Kasumi-1 (cell line): ENCODE data around the gene KCNK16.

Experiments
- DNase-seq, 2 experiments: peaks; one replicate each; lab custom pipeline; 2025; lab: John Stamatoyannopoulos, UW

Gene KCNK16

DNA sequence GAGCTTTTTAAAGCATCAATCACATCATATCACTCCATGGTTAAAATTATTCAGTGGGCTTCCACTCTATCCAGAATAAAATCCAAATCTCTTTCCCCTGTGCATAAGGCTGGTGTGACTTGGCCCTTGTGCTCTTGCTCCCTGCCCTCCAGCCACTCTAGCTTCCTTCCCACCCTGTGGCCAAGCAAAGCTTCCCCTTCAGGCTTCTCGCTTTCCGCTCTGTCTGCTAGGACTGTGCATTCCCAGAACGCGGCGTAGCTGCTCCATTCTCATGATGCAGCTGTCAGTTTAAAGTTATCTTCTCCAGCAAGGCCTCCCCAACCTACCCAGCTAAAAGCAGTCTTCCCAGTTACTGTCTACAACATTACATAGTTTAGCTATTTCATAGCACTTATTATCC is 19.4 kb upstream of the KCNK16 start:
- no peak for DNase-seq

DNA sequence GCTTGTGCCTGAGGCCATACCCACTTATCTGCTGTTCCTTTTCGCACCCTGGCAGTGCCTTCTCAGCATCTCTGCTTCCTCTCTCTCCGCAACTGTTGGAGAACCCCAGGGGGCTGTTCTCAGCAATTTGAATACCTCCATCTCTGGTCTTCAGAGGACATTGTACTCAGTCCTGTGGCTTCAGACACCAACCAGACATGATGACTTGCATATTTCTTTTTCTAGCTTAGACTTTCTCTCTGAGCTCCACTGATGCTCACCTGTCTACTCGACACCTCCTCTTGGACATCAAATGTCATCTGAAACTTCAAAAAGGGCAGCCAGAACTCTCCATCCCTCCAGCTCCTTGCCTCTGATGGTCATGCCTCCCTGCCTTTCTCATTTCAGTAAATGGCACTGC is 18.9 kb upstream of the KCNK16 start:
- DNase-seq = no peak

DNA sequence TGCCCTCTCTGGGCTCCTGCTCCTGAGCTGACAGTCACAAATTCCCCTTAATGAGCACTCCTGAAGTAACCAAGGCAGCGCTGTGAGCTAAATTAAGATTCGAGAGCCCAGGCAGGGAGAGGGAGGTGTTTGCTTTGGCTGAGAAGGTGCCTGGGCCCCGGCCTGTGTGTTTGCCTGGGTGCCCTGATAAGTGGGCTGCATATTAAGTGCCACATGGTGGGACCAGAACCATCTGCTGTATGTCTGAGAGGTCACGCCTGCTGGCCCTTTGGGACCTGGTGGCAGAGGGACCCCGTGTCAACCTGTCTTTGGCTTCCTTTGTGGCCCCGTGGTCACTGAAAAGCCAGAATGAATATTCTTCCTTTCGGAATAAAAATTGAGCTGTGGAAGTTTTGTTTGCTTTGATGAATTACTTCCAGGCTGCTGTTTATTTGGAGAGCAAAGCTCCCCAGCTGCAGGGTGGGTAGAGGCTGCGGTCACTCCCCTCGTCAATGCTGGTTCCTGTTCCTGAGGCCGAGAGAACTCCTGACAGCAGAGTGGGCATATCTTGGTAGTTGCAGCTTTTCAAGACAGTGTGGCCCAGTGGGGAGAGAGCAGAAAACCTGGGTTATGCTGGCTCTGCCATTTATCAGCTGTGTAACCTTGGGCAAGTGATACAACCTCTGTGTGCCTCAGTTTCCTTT is 17.5 kb upstream of the KCNK16 start:
- no peak for DNase-seq

DNA sequence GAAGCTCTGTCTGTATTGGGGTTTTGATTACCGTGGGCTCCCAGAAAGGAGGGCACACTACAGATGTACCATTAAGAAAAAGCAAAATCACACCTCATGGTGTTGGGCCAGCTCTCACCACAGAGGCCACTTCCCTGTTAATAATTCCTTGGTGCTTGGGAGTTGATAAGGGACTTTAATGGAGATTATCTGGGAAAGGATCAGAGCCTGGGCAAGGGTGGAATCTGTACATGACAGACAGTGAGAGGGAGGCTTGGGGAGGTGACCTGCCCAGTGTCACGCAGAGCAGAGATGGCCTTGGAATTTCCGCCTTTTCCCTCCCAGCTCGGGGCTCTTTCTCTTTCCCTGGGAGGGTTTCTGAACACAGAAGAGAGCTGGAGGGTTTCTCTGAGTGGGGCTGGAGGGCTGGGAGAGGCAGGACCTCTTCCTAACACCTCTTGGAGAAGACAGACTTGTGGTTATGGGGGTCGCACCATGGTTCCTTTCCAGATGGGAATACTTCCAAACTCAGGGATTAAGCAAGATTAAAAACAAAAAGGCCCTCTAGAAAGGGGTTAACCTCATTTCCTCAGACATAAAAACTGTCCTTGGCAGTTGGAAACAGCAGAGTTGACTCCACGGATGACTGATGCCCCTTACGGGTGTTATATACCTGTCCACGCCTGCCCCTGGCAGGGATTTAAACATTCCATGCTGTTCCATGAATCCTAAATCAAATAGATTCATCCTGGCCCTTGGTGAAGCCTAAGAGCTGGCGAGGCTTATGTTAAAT is 16.8 kb upstream of the KCNK16 start:
- DNase-seq = no peak

DNA sequence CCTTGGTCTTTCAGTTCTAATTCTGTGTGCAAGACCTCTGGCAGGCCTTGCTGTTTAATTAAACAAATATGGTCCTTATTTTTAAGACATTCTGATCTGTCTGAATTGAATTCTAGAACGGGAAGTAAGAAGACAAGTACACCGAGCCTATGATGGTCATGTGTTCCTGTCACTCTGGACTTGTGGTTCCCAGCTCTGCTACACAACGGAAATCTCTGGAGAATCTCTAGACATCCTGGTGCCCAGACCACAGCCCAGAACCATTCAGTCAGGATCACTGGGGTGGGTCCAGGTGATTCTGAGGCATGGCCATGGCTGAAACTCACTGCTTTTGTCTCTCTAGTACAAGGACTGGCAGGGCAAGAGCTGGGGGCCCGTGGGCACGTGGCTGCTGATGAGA is 15.9 kb upstream of the KCNK16 start:
- DNase-seq = peak; percentile 52 to 58

DNA sequence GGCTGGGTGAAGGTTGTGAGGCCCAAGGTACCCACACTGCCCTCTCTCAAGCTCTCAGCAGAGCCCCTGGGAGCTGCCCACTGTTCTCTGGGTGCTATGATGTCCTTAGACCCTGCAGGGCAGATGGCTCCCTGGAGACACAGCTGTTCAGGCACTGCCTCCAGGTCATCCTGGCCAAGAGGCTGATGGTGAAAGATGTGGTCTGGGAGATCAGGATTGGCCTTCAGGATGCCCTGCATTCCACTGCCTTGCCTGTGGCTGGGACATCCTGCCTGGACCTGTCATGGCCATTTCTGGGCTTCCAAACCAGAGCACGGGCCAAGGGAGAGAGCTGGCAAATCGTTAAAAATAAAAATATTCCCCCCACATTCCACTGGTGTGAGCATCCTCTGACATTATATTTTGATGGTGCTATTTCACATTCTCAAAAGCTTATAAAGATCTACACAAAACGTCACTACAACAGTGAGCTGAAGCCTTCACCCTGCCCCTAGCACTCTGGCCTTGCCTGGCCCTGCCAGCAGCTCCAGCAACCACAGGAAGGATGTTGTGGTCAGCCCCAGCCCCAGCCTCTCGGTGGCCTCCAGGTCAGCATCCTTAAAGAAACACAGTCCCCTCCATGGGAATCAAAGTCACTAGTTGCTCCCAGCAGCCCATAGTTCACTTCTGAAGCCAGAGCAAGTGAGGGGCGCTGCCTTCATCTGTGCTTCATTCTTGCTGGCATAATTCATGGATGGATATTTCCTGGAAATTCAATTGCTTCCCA is 13.5 kb upstream of the KCNK16 start:
- DNase-seq = peak; percentile 17 to 36

DNA sequence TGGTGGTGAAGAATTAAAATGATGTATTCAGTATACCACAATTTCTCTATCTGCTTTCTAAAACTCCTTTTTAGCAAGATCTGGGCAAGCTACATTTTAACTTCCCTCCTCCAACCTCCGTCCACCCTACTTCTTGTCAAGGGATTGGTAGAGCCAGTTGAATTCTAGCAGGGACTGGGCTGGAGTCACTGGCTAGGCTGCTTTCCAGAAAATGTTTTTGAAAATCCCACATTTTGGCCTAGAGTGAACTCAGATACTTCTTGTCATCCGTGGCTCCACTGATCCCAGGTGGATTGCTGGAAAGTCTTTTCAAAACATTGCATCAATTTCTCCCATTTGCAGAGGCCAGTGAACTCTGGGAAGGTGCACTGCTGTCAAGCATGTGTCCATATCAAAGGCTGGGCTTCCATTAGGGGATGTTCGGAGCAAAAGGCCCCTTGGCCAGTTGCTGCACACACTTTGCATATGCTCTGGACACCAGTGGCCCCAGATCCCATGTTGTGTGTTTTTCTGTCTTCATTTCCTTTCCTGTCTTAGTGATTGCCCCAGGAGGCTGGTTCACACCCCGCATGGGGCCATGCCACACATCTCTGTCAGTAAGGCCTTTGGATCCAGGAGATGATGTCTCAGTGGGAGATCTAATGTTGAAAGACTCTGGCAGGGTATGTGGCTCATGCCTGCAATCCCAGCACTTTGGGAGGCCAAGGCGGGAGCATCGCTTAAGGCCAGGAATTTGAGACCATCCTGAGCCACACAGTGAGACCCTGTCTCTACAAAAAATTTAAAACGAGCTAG is 11.3 kb upstream of the KCNK16 start:
- DNase-seq = no peak

DNA sequence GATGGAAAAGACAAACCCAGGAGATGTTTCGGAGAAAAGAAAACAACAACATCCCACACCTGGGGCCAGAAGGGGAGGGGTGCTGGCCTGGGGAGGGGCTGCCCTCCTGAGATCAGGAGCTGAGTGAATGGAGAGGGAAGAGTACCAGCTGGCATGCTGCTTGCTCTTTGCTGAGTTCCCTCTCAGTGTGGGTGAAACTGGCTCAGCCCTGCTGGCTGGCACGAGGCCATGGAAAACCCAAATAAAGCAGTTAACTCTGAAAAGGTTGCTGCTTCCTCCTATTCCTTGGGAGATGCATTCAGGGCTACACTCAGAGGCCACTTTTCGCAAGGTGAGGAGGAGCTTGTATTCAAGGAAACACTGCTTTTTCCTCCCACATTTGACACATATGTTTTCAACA is 8.0 kb upstream of the KCNK16 start:
- no peak for DNase-seq

DNA sequence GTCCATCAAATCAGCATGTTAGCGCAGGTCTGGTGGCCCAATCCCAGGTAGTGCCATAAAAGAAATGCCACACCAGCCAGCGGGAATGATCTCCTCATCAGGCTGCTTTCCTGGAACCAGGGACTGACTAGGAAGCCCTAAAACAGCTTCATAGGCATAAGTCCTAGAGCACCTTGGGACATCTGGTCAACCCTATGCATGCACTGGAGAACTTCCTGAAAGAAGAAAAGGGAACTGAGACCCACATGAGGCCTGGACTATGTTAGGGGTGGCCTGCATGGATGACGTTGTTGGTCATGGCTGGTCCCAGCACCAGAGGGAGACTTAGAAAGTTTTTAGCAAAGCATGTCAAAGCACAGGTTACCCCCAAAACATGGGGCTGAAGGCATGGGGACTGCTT is 7.6 kb upstream of the KCNK16 start:
- peak; percentile 2 to 8 for DNase-seq

DNA sequence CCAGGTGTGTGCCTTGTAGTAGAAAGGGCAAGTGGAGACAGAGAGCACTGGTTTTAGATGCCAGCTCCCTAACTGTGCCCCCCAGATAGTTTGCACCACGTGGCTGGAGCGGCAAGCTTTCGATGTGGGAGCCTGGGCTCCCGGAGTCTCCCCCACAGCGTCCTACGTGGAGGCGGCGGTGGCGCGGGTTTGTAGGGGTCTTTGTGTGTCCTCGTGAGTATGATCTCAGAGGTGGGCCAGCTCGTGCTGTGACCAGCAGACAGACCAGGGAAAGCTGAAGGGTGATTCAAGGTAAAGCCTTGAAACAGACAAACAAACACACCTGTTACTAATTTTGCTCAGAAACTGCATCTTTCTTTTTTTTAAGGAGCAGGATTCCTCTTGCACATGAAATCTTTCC is 5.6 kb upstream of the KCNK16 start:
- no peak for DNase-seq

DNA sequence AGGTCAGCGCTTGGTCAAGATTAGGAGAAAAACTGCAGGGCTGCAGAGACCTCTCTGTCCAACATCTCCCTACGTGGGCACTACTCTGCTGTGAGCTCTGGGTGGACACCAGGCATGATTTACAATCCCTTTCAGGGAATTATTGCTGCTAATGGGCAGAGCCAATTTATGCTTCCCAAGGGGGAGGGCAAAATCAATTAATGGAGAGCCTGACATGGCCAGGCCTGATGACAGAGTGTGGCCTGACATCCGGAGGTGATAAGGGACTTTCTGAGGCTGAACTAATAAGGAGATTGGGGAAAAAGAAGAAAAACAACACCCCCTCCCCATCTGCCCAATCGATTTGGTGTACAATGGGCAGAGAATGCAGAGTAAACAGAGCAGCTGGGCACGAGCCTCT is 5.0 kb upstream of the KCNK16 start:
- DNase-seq = no peak

DNA sequence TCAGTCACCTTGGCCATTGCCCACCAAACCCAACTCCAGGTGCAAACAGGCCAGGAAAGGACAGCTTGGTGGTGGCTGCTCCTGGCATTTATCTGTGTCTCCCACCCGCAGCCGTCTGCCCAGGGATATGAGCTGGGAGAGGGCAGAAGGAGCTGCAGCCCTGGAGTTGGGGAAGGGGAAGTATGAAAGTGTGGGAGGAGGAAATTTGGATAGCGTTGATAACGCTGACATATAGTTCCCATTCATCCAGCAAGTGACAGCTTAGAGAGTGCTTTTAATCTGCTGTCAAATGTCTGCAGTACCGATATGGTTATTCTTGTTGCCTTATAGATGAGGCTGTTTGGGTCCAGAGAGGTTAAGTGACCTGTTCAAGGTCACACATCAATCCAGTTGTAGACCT is 741 bp downstream of the KCNK16 start:
- no peak for DNase-seq

DNA sequence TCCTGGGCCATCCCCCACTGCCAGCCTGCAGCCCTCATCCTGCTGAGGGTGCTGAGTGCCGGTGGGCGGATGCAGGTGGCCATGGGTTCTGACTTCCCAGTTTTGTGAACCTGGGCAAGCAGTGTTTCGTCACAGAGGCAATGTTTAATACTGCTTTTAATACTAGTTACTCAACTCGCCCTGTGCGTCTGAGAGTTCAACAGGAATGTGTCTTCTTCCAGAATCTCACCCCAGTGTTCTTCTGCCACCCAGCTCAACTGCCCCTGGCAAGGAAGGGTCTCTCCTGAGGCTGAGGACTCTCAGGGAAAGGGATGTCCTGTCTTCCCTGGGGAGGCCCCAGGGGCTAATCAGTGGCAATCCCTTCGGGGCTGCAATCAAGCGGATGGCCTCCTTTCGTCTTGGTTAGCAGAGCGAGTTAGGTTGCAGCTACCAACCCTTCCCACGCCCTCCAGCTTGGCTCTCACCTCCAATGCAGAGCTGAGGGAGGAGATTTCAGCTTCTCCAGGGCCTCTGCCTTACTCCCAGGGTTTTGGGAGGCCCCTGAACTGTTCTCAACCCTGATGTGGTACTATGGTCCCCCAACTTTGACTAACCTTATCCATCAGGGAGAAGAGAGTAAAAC is 2.0 kb downstream of the KCNK16 start:
- DNase-seq = no peak

DNA sequence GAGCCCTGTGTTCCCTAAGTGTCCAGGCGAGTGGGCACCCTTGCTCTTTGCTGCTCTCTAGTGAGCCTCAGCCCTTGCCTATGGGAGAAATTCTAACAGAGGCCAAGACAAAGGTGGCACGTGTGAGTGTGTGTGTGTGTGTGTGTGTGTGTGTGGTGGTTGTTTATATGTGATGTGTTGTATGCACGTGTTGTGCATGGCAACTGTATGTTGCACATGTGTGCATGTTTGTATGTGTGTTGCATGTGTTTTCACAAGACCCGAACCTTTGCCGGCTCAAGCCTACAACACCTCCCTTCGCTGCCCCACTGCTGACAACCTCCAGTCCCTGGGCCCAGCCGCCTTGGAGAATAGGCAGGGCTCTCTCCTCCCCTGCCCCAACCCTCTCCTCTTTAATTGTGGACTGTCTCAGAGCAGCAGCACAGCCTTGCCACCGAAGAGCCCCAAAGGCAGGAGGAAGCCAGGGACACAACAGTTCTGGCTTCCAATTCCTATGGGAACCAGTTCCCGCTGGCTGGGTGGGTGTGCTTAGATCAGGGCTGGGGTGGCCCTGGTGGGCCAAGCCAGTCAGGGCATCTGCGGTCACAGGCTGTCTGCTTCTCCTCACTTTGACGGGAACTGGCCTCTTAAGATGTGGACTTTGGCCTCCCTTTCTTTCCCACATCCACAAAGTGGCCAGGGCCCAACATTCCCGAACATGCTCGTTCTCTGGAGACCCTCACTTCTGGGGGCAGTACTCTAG is 2.7 kb downstream of the KCNK16 start:
- DNase-seq = no peak

DNA sequence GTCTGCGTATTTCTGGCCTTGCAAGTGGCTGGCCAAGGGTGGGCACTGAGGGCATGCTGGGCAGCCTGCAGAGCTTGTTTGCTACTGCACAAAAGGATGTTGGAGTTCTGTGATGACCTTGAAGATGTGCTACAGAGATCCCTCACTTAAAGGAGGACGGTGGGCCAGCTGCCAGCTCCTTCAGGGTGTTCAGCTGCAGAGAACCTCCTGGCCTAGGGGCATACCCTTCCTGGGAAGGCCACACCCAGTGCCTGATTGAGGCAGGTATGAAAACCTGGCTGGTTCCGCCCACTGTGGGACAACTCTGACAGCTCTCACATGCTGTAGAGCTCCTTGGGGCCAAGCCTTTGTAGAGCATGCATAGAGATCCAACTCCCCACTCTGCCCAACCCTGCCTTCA is 5.2 kb downstream of the KCNK16 start:
- DNase-seq = no peak

DNA sequence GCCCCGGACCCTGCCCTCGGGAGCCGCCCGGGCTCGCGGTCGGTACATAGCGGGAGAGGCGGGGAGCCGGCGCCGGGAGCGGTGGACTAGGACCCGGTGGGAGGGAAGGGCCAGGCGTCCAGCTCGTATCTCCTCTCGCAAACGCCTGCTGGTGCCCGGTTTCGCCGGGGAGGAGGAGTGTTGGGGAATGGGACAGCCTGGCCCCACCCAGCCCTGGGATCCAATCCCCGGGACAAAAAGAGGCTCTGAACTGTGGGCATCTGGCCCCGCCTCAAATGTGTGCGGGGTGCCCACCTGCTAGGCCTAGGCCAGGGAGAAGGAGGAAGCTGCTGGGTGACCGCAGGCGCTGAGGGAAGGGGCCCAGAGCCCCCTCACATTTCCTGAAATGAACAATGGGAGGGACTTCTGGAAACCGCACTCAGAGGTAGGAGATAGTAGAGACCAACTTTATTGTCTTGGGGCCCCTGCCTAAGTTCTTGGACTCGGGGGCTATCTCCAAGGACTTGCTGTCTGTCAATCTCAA is 8.2 kb downstream of the KCNK16 start, which contains the start of gene KCNK17:
TSS of gene KCNK17 (minus strand) at position 147 of the 523 bp plus-strand sequence. CDS start at position 48, 99 bp downstream.
- peak in 1 of 2 experiments; percentile 13 for DNase-seq

DNA sequence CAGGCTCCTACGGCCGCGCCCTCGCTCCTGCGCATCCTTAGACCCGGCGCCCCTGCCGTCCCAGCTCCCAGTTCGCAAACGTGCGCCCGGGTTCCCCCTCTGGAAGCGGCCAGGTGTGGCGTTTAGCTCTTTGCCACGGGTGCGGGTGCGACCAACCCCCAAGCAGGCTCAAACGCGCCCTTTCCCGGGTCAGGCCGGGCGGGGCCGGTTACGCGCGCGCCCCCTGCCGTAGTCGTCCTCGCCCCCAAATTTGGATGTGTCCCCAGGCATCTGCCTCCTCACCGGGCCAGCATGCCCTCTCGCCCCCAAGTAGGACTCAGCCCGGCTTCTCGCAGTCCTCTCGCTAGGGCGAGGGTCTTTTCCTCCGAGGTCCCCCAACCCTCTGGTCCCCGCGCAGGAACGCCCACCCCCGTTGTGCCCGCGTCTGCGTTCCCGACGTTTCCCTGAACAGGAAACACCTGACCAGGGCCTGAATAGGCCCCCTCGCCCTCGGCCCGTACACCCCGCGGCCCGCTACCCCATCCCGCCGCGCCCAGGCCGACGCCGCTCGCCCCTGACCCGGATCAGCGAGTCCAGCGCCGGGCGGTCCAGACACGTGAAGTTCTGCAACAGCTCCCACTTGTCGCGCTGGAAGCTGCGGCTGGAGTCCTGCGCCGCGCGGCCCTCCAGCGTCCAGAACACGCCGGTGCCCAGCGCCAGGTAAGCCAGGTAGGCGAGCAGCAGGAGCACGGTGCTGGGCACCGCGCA is 8.8 kb downstream of the KCNK16 start:
- DNase-seq = no peak

DNA sequence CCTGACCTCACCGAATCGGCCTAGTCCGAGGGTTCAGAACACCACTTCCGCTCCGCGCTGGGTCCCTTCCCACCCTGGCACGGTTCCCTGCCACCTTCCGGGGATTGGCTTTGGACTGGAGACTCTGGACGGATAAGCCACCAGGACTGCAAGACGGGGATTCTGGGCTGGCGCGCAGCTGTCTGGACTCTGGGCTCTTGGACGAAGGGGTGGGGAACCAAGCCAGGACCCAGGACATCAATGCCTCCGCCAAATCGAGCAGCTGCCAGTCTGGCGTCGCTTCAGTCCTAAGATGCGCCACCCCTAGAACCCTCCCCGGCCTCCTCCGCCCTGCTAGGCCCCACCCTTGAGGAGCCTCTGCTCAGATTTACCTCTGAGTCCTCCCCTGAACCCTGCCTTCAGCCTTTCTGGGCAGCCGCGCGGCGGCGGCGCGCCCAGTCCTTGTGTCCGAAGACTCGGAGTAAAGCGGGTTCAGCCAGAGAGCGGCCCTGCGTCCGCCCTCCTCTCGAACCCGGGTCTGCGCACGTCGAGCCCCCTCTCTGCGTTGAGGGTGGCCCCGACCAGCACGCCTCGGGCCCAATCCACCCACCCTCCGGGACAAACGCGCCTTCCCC is 9.5 kb downstream of the KCNK16 start:
- no peak for DNase-seq

DNA sequence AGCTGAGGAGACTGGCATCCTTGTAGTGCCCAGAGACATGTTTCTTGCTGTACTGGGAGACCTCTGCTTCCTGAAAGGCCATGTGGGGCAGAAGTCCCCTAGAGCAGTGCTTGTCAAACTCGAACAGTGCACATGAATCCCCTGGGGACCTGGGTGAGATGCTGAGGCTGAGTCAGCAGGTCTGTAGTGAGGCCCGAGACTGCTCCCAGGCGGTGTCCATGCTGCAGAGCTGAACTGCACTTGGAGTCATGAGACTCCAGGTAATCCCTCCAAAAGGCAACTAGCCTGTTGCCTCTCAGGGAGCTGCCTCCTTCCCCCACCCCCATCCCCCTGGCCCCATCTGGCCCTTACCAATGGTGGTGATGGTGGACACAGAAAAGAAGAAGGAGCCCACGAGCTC is 12.0 kb downstream of the KCNK16 start:
- no peak for DNase-seq
